K562 (cell line): ENCODE results near the gene WIPF1.

Experiments
- HDAC3 ChIP-seq: fragments of 450-650 bp; IDR thresholded peaks from 2 replicates; pipeline ENCODE4 v1.6.1; 2018; ENCODE audit warnings: borderline replicate concordance, mild to moderate bottlenecking, moderate library complexity; ENCODE audit not compliant: partially characterized antibody
- NCOA2 ChIP-seq, 2 experiments: fragments of 450-650 bp; IDR thresholded peaks; 2 replicates each; pipeline ENCODE4 v1.6.1; 2018; ENCODE audit warnings: mild to moderate bottlenecking in 2 of 2, moderate library complexity in 1 of 2; ENCODE audit not compliant: partially characterized antibody in 2 of 2
- SMAD3 ChIP-seq: fragments of 450-650 bp; formaldehyde crosslinking; conservative IDR thresholded peaks from 2 replicates; pipeline ENCODE4 v1.4.0; 2020; ENCODE audit warnings: mild to moderate bottlenecking
- STAT5A ChIP-seq: IDR thresholded peaks from 2 replicates; pipeline ENCODE4 v1.6.1; 2012; ENCODE audit warnings: low read length, inconsistent platforms, borderline replicate concordance
- TF ChIP-seq, protein P1 (sequence below): sonication (generic); formaldehyde crosslinking; IDR thresholded peaks from 2 replicates; pipeline ENCODE4 v1.8.1; 2022; ENCODE audit warnings: missing genetic modification reagents
- TF ChIP-seq, protein P2 (sequence below), 2 experiments: fragments of 250-450 bp in 1 of 2; fragments of 450-650 bp in 1 of 2; sonication (Bioruptor Pico) in 1 of 2; IDR thresholded peaks; 2 replicates each; pipeline versions ENCODE4 v1.6.1 to v1.8.0; 2016 to 2021; ENCODE audit warnings: mild to moderate bottlenecking in 2 of 2, moderate library complexity in 2 of 2, missing compliant biosample characterization in 1 of 2, missing genetic modification characterization in 1 of 2
- TF ChIP-seq, protein P3 (sequence below): fragments of 200-800 bp; sonication (Bioruptor generic); IDR thresholded peaks from 2 replicates; pipeline ENCODE4 v1.6.1; 2016; ENCODE audit warnings: missing genetic modification characterization, missing compliant biosample characterization
- TF ChIP-seq, protein P4 (sequence below), 3 experiments: IDR thresholded peaks in 2 of 3; conservative IDR thresholded peaks in 1 of 3; 2 replicates each; pipeline ENCODE4 v1.5.1; 2011 to 2012; ENCODE audit warnings: low read length in 3 of 3, mild to moderate bottlenecking in 3 of 3, control low read depth in 2 of 3, improper control_type of control experiment in 1 of 3, inconsistent platforms in 1 of 3, low read depth in 1 of 3, mixed read lengths in 1 of 3, moderate library complexity in 1 of 3; ENCODE audit not compliant: insufficient read depth in 2 of 3

DNA sequence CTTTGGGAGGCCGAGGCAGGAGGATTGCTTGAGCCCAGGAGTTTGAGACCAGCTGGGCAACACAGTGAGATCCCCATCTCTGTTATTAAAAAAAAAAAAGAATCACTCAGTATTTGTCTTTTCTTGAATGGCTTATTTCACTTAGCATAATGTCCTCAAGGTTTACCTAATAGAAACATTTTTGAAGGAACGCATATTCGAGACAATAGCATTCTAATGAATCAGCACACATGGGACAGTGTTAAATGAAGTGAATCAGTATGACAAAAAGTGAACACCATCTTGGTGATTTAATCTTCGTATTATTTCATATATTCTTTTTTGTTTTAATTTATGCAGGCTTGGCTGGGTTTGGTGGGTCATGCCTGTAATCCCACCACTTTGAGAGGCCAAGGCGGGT, 44.7 kb downstream of the WIPF1 start:
- TF ChIP-seq HDAC3 (no peak), STAT5A (no peak), NCOA2 (IDR thresholded peaks at IDR 0.05; ENCODE audit: partially characterized antibody in 2 of 2) (no peak), SMAD3 (no peak)
- TF ChIP-seq, protein P1, sequence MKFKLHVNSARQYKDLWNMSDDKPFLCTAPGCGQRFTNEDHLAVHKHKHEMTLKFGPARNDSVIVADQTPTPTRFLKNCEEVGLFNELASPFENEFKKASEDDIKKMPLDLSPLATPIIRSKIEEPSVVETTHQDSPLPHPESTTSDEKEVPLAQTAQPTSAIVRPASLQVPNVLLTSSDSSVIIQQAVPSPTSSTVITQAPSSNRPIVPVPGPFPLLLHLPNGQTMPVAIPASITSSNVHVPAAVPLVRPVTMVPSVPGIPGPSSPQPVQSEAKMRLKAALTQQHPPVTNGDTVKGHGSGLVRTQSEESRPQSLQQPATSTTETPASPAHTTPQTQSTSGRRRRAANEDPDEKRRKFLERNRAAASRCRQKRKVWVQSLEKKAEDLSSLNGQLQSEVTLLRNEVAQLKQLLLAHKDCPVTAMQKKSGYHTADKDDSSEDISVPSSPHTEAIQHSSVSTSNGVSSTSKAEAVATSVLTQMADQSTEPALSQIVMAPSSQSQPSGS: no peak
- TF ChIP-seq, protein P2, sequence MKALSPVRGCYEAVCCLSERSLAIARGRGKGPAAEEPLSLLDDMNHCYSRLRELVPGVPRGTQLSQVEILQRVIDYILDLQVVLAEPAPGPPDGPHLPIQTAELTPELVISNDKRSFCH (CRISPR knock-in tag; IDR thresholded peaks at IDR 0.05): no peak
- TF ChIP-seq, protein P2 (tag; IDR thresholded peaks at IDR 0.05): no peak
- TF ChIP-seq, protein P3, sequence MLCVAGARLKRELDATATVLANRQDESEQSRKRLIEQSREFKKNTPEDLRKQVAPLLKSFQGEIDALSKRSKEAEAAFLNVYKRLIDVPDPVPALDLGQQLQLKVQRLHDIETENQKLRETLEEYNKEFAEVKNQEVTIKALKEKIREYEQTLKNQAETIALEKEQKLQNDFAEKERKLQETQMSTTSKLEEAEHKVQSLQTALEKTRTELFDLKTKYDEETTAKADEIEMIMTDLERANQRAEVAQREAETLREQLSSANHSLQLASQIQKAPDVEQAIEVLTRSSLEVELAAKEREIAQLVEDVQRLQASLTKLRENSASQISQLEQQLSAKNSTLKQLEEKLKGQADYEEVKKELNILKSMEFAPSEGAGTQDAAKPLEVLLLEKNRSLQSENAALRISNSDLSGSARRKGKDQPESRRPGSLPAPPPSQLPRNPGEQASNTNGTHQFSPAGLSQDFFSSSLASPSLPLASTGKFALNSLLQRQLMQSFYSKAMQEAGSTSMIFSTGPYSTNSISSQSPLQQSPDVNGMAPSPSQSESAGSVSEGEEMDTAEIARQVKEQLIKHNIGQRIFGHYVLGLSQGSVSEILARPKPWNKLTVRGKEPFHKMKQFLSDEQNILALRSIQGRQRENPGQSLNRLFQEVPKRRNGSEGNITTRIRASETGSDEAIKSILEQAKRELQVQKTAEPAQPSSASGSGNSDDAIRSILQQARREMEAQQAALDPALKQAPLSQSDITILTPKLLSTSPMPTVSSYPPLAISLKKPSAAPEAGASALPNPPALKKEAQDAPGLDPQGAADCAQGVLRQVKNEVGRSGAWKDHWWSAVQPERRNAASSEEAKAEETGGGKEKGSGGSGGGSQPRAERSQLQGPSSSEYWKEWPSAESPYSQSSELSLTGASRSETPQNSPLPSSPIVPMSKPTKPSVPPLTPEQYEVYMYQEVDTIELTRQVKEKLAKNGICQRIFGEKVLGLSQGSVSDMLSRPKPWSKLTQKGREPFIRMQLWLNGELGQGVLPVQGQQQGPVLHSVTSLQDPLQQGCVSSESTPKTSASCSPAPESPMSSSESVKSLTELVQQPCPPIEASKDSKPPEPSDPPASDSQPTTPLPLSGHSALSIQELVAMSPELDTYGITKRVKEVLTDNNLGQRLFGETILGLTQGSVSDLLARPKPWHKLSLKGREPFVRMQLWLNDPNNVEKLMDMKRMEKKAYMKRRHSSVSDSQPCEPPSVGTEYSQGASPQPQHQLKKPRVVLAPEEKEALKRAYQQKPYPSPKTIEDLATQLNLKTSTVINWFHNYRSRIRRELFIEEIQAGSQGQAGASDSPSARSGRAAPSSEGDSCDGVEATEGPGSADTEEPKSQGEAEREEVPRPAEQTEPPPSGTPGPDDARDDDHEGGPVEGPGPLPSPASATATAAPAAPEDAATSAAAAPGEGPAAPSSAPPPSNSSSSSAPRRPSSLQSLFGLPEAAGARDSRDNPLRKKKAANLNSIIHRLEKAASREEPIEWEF (CRISPR knock-in tag): no peak
- TF ChIP-seq, protein P4, sequence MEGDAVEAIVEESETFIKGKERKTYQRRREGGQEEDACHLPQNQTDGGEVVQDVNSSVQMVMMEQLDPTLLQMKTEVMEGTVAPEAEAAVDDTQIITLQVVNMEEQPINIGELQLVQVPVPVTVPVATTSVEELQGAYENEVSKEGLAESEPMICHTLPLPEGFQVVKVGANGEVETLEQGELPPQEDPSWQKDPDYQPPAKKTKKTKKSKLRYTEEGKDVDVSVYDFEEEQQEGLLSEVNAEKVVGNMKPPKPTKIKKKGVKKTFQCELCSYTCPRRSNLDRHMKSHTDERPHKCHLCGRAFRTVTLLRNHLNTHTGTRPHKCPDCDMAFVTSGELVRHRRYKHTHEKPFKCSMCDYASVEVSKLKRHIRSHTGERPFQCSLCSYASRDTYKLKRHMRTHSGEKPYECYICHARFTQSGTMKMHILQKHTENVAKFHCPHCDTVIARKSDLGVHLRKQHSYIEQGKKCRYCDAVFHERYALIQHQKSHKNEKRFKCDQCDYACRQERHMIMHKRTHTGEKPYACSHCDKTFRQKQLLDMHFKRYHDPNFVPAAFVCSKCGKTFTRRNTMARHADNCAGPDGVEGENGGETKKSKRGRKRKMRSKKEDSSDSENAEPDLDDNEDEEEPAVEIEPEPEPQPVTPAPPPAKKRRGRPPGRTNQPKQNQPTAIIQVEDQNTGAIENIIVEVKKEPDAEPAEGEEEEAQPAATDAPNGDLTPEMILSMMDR (IDR thresholded peaks at IDR 0.05 in 2 of 3, conservative IDR thresholded peaks at IDR 0.05 in 1 of 3; ENCODE audit: insufficient read depth in 2 of 3, low read depth in 1 of 3, low read length in 3 of 3): no peak
